Suprapubic skin (tissue), 4 donors: ENCODE results near the gene HNRNPM. TPM values are rescaled to one million over a fixed set of nuclear protein-coding genes. Genes with fewer than 3 reads are reported as not detected.

Experiments used
- DNase-seq, 2 donors: peaks; one replicate each; pipeline ENCODE4 v3.0.0-alpha.2; 2019; ENCODE audit warnings: low spot score in 2 of 2
- H3K27ac ChIP-seq: fragments of 200-600 bp; sonication (generic); one replicate; pipeline ENCODE4 v1.5.1; 2019
- H3K27me3 ChIP-seq: fragments of 200-600 bp; sonication (generic); one replicate; pipeline ENCODE4 v1.5.1; 2019
- H3K36me3 ChIP-seq: fragments of 200-600 bp; sonication (generic); one replicate; pipeline ENCODE4 v1.5.1; 2019
- H3K4me1 ChIP-seq: fragments of 200-600 bp; sonication (generic); one replicate; pipeline ENCODE4 v1.5.1; 2019
- H3K4me3 ChIP-seq: fragments of 200-600 bp; sonication (generic); one replicate; pipeline ENCODE4 v1.5.1; 2019; ENCODE audit warnings: mild to moderate bottlenecking
- H3K9me3 ChIP-seq: fragments of 200-600 bp; sonication (generic); one replicate; pipeline ENCODE4 v1.5.1; 2019
- EP300 ChIP-seq: sonication (generic); formaldehyde crosslinking; IDR thresholded peaks from one replicate; pipeline ENCODE4 v1.6.1; 2017; ENCODE audit warnings: antibody characterized with exemption
- POLR2A ChIP-seq, 2 donors: fragments of 450-650 bp; IDR thresholded peaks; one replicate each; pipeline ENCODE4 v1.6.1; 2017; ENCODE audit warnings: antibody characterized with exemption in 2 of 2, mild to moderate bottlenecking in 2 of 2, moderate library complexity in 2 of 2
- POLR2AphosphoS5 ChIP-seq, 3 donors: sonication (generic); formaldehyde crosslinking; IDR thresholded peaks; one replicate each; pipeline ENCODE4 v1.6.1; 2017; ENCODE audit warnings: antibody characterized with exemption in 3 of 3
- WGBS: methylation state at CpG from one replicate; pipeline ENCODE4 v1.1.5; 2018; 5-methylcytosine and 5-hydroxymethylcytosine counted together
- total RNA-seq, 4 donors: library from RNA; depleted of rRNA; stranded (reverse); fragments of >200 nt; gene quantifications; one replicate each; pipeline ENCODE4 v1.1.0, GENCODE V29; 2016
- TF ChIP-seq, protein P1 (sequence below), 2 donors: fragments of 200-600 bp in 1 of 2; fragments of 450-650 bp in 1 of 2; sonication (generic) in 1 of 2; IDR thresholded peaks; one replicate each; pipeline ENCODE4 v1.5.1; 2016 to 2019; ENCODE audit warnings: antibody characterized with exemption in 2 of 2, mild to moderate bottlenecking in 1 of 2, moderate library complexity in 1 of 2

HNRNPM gene
- total RNA-seq, 4 donors from 2014 or later: 85.5 to 128 (median 121) TPM

DNA sequence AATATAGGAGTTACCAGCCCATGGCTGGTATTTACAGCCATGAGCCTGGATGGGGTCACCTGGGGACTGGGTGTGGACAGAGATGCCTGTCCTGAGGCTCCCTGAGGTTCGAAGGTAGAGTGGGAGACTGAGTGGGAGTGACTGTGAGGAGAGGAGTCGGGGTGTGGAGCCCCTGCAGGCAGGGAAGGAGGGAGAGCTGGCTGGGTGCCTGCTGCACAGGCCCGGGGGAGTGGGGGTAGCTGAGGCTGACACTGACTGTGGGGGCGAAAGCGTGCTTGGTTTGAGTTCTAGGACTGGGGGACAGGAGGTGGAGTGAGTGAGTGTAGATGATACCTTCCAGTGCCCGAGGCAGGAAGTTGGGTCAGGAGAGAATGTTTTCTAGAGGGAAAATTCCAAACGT is 47.5 kb upstream of the HNRNPM start:
- H3K36me3 ChIP-seq: peaks cover 30% of the 10 kb centered on the region
- H3K27ac ChIP-seq: no peak overlapping the region
- WGBS: 42% methylated on average over 7 of the region's 7 CpGs
- TF ChIP-seq, protein P1, sequence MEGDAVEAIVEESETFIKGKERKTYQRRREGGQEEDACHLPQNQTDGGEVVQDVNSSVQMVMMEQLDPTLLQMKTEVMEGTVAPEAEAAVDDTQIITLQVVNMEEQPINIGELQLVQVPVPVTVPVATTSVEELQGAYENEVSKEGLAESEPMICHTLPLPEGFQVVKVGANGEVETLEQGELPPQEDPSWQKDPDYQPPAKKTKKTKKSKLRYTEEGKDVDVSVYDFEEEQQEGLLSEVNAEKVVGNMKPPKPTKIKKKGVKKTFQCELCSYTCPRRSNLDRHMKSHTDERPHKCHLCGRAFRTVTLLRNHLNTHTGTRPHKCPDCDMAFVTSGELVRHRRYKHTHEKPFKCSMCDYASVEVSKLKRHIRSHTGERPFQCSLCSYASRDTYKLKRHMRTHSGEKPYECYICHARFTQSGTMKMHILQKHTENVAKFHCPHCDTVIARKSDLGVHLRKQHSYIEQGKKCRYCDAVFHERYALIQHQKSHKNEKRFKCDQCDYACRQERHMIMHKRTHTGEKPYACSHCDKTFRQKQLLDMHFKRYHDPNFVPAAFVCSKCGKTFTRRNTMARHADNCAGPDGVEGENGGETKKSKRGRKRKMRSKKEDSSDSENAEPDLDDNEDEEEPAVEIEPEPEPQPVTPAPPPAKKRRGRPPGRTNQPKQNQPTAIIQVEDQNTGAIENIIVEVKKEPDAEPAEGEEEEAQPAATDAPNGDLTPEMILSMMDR (IDR thresholded peaks at IDR 0.05): no peak
- TF ChIP-seq POLR2A (IDR thresholded peaks at IDR 0.05) (no peak), EP300 (no peak), POLR2AphosphoS5 (IDR thresholded peaks at IDR 0.05) (no peak)
- H3K4me3 ChIP-seq: no peak overlapping the region
- H3K9me3 ChIP-seq: no peaks in the 10 kb centered on the region
- H3K27me3 ChIP-seq: no peaks in the 10 kb centered on the region
- DNase-seq: no peak
- H3K4me1 ChIP-seq: peaks cover 58% of the 10 kb centered on the region

DNA sequence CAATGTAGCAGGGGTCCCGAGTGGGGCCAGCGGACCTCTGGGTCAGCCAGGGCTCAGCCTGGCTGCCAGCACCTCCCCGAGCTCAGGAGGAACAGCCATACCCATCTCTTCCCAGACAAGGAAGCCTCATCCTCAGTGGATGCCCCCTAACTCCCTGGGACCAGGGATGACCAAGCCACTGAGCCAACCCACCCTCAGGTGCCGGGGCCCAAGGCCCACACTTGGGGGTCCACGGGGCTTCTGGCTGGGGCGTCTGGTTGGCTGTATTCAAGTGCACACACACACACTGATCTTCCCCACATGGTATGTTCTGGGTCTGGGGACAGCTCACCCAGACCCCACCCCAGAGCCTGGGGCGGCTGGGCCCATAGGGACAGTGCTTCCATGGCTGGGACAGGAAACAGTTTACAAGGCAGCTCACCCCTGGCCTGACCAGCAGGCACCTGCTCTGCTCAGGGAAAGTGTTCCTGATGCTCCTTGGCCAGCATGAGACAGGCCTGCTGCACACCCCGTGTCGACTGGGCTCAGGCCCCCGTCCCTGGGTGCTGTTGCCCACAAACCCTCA is 46.9 kb upstream of the HNRNPM start:
- Histone ChIP-seq H3K9me3 (no peaks in the 10 kb centered on the region), H3K4me3 (no peak overlapping the region), H3K27ac (no peak overlapping the region), H3K27me3 (no peaks in the 10 kb centered on the region), H3K4me1 (peaks cover 59% of the 10 kb centered on the region), H3K36me3 (peaks cover 36% of the 10 kb centered on the region)
- 80% methylated on average over 4 of the region's 10 CpGs for WGBS
- no peak for DNase-seq
- TF ChIP-seq POLR2AphosphoS5 (IDR thresholded peaks at IDR 0.05) (no peak), POLR2A (IDR thresholded peaks at IDR 0.05) (no peak), EP300 (no peak)
- TF ChIP-seq, protein P1 (IDR thresholded peaks at IDR 0.05): no peak

DNA sequence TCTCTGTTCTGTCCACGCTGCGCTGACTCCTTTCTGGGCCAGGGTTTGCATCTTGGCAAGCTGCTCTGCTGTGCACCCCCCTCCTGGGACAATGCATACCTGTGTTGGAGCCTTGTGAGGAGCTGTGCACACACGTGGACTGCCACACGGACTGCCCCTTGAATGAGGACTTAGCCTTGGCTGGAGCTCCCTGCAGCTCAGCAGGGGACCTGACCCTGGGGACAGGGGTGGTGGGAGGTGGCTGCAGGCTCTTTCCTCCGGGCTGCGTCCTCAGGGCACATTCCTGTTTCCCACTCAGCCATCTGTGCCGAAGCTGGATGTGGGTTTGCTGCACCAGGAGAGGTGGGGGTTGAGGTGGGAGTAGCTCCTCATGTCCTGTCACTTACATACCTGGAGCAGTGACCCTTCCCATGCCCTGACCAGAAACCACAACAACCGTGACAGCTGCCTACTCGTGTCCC is 46.4 kb upstream of the HNRNPM start:
- peaks cover 55% of the 10 kb centered on the region for H3K4me1 ChIP-seq
- H3K4me3 ChIP-seq: no peak overlapping the region
- H3K36me3 ChIP-seq: peaks cover 41% of the 10 kb centered on the region
- no peaks in the 10 kb centered on the region for H3K27me3 ChIP-seq
- no peak for DNase-seq
- H3K27ac ChIP-seq: no peak overlapping the region
- TF ChIP-seq, protein P1 (IDR thresholded peaks at IDR 0.05): no peak
- no peak for TF ChIP-seq POLR2A (IDR thresholded peaks at IDR 0.05)
- no peak for TF ChIP-seq POLR2AphosphoS5 (IDR thresholded peaks at IDR 0.05)
- TF ChIP-seq EP300: no peak
- WGBS: 72% methylated on average over 9 of the region's 9 CpGs
- no peaks in the 10 kb centered on the region for H3K9me3 ChIP-seq

DNA sequence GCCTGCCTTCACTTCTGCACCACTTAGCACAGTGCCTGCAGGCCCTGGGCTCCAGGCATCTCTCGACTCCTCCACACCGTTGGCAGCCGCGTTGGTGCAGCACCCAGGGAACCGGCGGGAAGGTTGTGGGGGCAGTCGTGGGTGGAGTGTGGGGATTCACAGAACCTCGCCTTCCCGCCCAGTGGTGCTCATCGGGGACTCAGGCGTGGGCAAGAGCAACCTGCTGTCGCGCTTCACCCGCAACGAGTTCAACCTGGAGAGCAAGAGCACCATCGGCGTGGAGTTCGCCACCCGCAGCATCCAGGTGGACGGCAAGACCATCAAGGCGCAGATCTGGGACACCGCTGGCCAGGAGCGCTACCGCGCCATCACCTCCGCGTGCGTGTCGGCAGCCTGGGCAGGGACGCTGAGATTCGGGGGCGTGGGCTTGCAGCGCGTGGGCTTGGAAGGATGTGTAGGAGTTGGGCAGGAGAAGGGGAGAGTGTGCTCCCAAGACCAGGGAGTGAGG is 45.0 kb upstream of the HNRNPM start:
- TF ChIP-seq POLR2A (IDR thresholded peaks at IDR 0.05): no peak
- TF ChIP-seq EP300: no peak
- TF ChIP-seq POLR2AphosphoS5 (IDR thresholded peaks at IDR 0.05): no peak
- TF ChIP-seq, protein P1 (IDR thresholded peaks at IDR 0.05): no peak
- 99% methylated on average over 14 of the region's 34 CpGs for WGBS
- H3K4me1 ChIP-seq: peaks cover 41% of the 10 kb centered on the region
- no peaks in the 10 kb centered on the region for H3K9me3 ChIP-seq
- no peak overlapping the region for H3K27ac ChIP-seq
- peaks cover 55% of the 10 kb centered on the region for H3K36me3 ChIP-seq
- no peak overlapping the region for H3K4me3 ChIP-seq
- H3K27me3 ChIP-seq: no peaks in the 10 kb centered on the region
- DNase-seq: no peak

DNA sequence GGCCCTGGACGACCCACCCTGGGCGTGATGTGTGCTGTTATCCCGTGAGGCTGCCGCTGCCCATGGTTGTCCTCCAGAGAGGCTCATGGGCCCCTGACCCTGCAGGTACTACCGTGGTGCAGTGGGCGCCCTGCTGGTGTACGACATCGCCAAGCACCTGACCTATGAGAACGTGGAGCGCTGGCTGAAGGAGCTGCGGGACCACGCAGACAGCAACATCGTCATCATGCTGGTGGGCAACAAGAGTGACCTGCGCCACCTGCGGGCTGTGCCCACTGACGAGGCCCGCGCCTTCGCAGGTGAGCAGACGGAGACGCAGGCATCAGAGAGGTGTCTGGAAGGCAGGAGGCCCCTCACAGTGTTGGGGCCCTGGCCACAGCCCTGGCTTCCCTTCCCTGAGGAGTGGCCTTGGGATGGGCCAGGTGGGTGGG is 42.8 kb upstream of the HNRNPM start:
- H3K36me3 ChIP-seq: peaks cover 64% of the 10 kb centered on the region

More for the DNA sequence above, 42.8 kb upstream of the HNRNPM start:
- 94% methylated on average over 21 of the region's 21 CpGs for WGBS
- no peaks in the 10 kb centered on the region for H3K9me3 ChIP-seq
- H3K4me3 ChIP-seq: no peak overlapping the region
- TF ChIP-seq EP300: no peak
- TF ChIP-seq, protein P1 (IDR thresholded peaks at IDR 0.05): no peak
- TF ChIP-seq POLR2A (IDR thresholded peaks at IDR 0.05): no peak
- no peak for TF ChIP-seq POLR2AphosphoS5 (IDR thresholded peaks at IDR 0.05)
- DNase-seq: no peak
- peaks cover 19% of the 10 kb centered on the region for H3K4me1 ChIP-seq
- H3K27me3 ChIP-seq: no peaks in the 10 kb centered on the region
- H3K27ac ChIP-seq: no peak overlapping the region
